MCF 10A (cell line): ENCODE data around the gene EFNA2. TPM values are rescaled to one million over a fixed set of nuclear protein-coding genes. Genes with fewer than 3 reads are reported as not detected.

Experiments used
- BruUV-seq: library from RNA; stranded (reverse); fragments of 400-500 nt; replicated peaks from 2 replicates; lab custom pipeline; 2021; lab: Mats Ljungman, UMichigan
- CTCF ChIA-PET: fragments of 300-600 bp; sonication (Branson Sonifier 250); formaldehyde crosslinking; extraction: SDS; loops from one replicate; lab custom pipeline; 2021; ENCODE audit warnings: antibody characterized with exemption, inconsistent platforms; lab: Yijun Ruan, JAX
- POLR2A ChIA-PET: fragments of 300-600, 350-650 bp; sonication (Branson Sonifier 250); formaldehyde crosslinking; extraction: SDS; loops from one replicate; lab custom pipeline; 2020; ENCODE audit warnings: antibody characterized with exemption, inconsistent platforms; lab: Yijun Ruan, JAX
- DNase-seq: peaks from one replicate; pipeline ENCODE4 v3.0.0-alpha.2; 2018; ENCODE audit not compliant: unreplicated experiment
- H3K27ac Mint-ChIP-seq: one replicate; pipeline ENCODE4 v1.8.0; 2022; ENCODE audit warnings: mild to moderate bottlenecking, low read depth, mixed read lengths; ENCODE audit not compliant: unreplicated experiment
- H3K27me3 Mint-ChIP-seq: one replicate; pipeline ENCODE4 v1.8.0; 2022; ENCODE audit warnings: mixed read lengths; ENCODE audit not compliant: insufficient read depth, unreplicated experiment
- H3K36me3 Mint-ChIP-seq: one replicate; pipeline ENCODE4 v1.8.0; 2022; ENCODE audit warnings: mild to moderate bottlenecking, moderate library complexity, mixed read lengths; ENCODE audit not compliant: insufficient read depth, unreplicated experiment
- H3K4me1 Mint-ChIP-seq: one replicate; pipeline ENCODE4 v1.8.0; 2022; ENCODE audit warnings: mixed read lengths; ENCODE audit not compliant: insufficient read depth, unreplicated experiment
- H3K4me3 Mint-ChIP-seq: one replicate; pipeline ENCODE4 v1.8.0; 2022; ENCODE audit warnings: mild to moderate bottlenecking, moderate library complexity, mixed read lengths; ENCODE audit not compliant: unreplicated experiment
- H3K9me3 Mint-ChIP-seq: one replicate; pipeline ENCODE4 v1.8.0; 2022; ENCODE audit warnings: mixed read lengths; ENCODE audit not compliant: unreplicated experiment
- intact Hi-C: fragments of 100-400 bp; cut with micrococcal nuclease; formaldehyde crosslinking; loops from 2 replicates; pipeline ENCODE4 v1.14.1; 2022
- total RNA-seq: library from RNA; stranded (reverse); gene quantifications from 2 replicates; pipeline ENCODE4 v1.2.3, GENCODE V29; 2022
- TF ChIP-seq, protein P1 (sequence below): fragments of 200-600 bp; IDR thresholded peaks from one replicate; pipeline ENCODE4 v1.8.0; 2022; ENCODE audit warnings: antibody characterized with exemption, mild to moderate bottlenecking; ENCODE audit not compliant: unreplicated experiment

Gene EFNA2
- total RNA-seq, 1 experiment from 2014 or later, result not detected

DNA sequence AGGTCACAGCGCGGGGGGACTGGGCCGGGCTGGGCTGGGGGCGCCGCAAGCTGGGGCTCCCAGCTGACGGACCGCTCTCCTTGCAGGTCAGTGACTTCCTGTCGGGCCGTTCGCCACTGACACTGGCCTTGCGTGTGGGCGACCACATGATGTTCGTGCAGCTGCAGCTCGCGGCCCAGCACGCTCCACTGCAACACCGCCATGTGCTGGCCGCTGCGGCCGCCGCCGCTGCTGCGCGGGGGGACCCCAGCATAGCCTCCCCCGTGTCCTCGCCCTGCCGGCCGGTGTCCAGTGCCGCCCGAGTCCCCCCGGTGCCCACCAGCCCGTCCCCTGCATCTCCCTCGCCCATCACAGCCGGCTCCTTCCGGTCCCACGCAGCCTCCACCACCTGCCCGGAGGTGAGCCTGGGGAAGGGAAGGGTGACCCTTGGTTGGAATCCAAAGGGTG lies 31.6 kb upstream of the EFNA2 start:
- POLR2A ChIA-PET, result interaction anchor here (1.6 to 2.9 kb wide), 5 partner anchors 8 to 21 kb away, joined by 5 to 89 read pairs (median 20); partner anchors contain the start of gene FAM174C
- H3K27me3 Mint-ChIP-seq, result no peaks in the 10 kb centered on the region
- peak overlapping the region; percentile 86 for H3K27ac Mint-ChIP-seq
- H3K4me1 Mint-ChIP-seq, result peaks cover 14% of the 10 kb centered on the region
- CTCF ChIA-PET, result interaction anchor here (1.8 to 1.9 kb wide), 2 partner anchors 10 to 12 kb away, joined by 17 to 19 read pairs; no protein-coding TSS in a partner anchor
- no peak overlapping the region for H3K4me3 Mint-ChIP-seq
- peaks cover 87% of the 10 kb centered on the region for H3K36me3 Mint-ChIP-seq
- no peaks in the 10 kb centered on the region for H3K9me3 Mint-ChIP-seq
- BruUV-seq, result no TSS peak
- TF ChIP-seq, protein P1, sequence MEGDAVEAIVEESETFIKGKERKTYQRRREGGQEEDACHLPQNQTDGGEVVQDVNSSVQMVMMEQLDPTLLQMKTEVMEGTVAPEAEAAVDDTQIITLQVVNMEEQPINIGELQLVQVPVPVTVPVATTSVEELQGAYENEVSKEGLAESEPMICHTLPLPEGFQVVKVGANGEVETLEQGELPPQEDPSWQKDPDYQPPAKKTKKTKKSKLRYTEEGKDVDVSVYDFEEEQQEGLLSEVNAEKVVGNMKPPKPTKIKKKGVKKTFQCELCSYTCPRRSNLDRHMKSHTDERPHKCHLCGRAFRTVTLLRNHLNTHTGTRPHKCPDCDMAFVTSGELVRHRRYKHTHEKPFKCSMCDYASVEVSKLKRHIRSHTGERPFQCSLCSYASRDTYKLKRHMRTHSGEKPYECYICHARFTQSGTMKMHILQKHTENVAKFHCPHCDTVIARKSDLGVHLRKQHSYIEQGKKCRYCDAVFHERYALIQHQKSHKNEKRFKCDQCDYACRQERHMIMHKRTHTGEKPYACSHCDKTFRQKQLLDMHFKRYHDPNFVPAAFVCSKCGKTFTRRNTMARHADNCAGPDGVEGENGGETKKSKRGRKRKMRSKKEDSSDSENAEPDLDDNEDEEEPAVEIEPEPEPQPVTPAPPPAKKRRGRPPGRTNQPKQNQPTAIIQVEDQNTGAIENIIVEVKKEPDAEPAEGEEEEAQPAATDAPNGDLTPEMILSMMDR, result no peak
- intact Hi-C loops, result no loop called here
- no peak for DNase-seq

DNA sequence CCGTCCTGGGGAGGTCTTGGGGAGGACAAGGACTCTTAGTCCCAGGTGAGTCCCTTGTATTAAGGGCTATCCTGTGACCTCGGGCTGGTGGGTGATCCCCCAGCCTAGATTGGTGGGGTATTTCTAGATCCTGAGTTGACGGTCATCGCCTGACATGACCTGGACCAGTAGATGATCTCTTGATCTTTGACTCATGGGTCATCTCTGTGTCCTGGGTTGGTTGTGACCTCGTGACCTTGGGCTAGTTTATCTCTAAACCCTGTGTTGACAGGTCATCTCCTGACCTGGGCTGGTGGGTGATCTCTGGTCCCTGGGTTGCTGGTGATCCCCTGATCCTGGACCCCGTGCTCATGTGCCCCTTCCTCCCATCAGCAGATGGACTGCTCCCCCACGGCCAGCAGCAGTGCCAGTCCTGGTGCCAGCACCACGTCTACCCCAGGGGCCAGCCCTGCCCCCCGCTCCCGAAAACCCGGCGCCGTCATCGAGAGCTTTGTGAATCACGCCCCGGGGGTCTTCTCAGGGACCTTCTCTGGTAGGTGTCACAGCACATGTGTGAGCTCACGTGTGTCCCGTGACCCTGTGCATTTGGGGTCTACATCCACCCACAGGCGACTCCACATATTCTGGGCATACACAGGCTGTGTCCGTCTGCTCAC lies 31.0 kb upstream of the EFNA2 start:
- CTCF ChIA-PET, result interaction anchor here (0.7 to 1.6 kb wide), 2 partner anchors 10 to 156 kb away, joined by 3 to 5 read pairs; no protein-coding TSS in a partner anchor
- Mint-ChIP-seq H3K9me3 (no peaks in the 10 kb centered on the region), H3K4me3 (no peak overlapping the region)

DNA sequence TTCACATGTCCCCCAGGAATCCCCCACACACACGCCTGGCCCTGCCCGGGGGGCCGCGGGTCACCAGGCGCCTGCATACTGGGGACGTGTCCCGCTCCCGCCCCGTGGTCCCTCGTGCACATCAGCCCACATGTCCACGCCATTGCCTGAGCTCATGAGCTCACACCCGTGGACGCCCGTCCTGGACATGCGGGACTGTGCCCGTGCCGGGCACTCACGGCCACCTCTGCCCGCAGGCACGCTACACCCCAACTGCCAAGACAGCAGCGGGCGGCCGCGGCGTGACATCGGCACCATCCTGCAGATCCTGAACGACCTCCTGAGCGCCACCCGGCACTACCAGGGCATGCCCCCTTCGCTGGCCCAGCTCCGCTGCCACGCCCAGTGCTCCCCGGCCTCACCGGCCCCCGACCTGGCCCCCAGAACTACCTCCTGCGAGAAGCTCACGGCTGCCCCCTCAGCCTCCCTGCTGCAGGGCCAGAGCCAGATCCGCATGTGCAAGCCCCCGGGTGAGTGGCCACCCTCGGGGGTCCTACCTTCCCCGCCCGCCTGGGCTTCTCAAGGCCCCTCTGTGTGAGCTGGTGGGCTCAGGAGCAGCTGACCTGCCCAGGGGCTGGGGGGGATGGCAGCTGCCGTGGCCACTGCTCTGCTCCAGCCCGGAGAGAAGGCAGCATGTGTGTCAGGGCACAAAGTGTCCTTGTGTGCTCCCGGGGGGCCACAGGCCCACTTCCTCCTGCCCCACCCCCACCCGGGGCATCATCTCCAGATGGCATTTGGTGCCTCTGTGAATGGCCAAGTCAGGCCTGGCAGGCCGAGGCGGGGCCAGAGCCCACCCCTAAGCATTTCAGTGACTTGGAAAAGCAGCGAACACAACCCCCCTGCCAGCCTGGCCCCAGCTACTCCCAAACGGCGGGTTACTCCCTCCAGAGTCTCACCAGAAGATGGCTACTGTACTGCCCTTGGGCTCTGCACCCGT lies 30.2 kb upstream of the EFNA2 start:
- Mint-ChIP-seq H3K9me3 (no peaks in the 10 kb centered on the region), H3K4me1 (peaks cover 14% of the 10 kb centered on the region), H3K27me3 (no peaks in the 10 kb centered on the region), H3K27ac (no peak overlapping the region), H3K4me3 (no peak overlapping the region), H3K36me3 (peaks cover 89% of the 10 kb centered on the region)
- intact Hi-C loops, result no loop called here
- ChIA-PET POLR2A (interaction anchor here (0.8 to 3.2 kb wide), 3 partner anchors 11 to 20 kb away, joined by 3 to 23 read pairs (median 11); partner anchors contain the start of genes CIRBP and FAM174C), CTCF (interaction anchor here (0.7 to 2.7 kb wide), 4 partner anchors 11 to 183 kb away, joined by 3 to 11 read pairs (median 4); no protein-coding TSS in a partner anchor)
- TF ChIP-seq, protein P1, result no peak
- no TSS peak for BruUV-seq
- no peak for DNase-seq

More for the DNA sequence above, 31.0 kb upstream of the EFNA2 start:
- Mint-ChIP-seq H3K27ac (no peak overlapping the region), H3K36me3 (peaks cover 89% of the 10 kb centered on the region), H3K4me1 (peaks cover 14% of the 10 kb centered on the region), H3K27me3 (no peaks in the 10 kb centered on the region)
- TF ChIP-seq, protein P1, result no peak
- DNase-seq, result no peak
- no TSS peak for BruUV-seq
- POLR2A ChIA-PET, result interaction anchor here (0.8 to 3.2 kb wide), 4 partner anchors 10 to 21 kb away, joined by 3 to 23 read pairs (median 8); partner anchors contain the start of genes CIRBP and FAM174C
- intact Hi-C loops, result no loop called here
